SK-N-SH treated with all-trans-retinoic acid at 6 μM for 48 hours (cell line): ENCODE data around the gene SLC16A12.
"Not testable (repeated sequence)": the region's sequence is repeated elsewhere in the genome, so short reads cannot be mapped to it uniquely, and the experiment has no call there.

Experiments used
- ATAC-seq: fragments of 200-7000 bp; cut with Tn5 transposase; 3 replicates; pipeline ENCODE4 v1.9.1; 2020; ENCODE audit warnings: mild to moderate bottlenecking, moderate library complexity
- ARNTL ChIP-seq: fragments of 450-650 bp; formaldehyde crosslinking; IDR thresholded peaks from 2 replicates; pipeline ENCODE4 v1.5.0; 2020; ENCODE audit warnings: low read depth, mild to moderate bottlenecking, moderate library complexity, borderline replicate concordance
- BACH2 ChIP-seq: fragments of 250-450 bp; sonication (Bioruptor Pico); IDR thresholded peaks from 2 replicates; pipeline ENCODE4 v1.9.0; 2021; ENCODE audit warnings: mild to moderate bottlenecking, borderline replicate concordance
- CSDC2 ChIP-seq: fragments of 250-450 bp; sonication (Bioruptor Pico); IDR thresholded peaks from 2 replicates; pipeline ENCODE4 v1.5.0; 2020; ENCODE audit warnings: mild to moderate bottlenecking, moderate library complexity
- ESRRG ChIP-seq: fragments of 250-450 bp; sonication (Bioruptor Pico); IDR thresholded peaks from 2 replicates; pipeline ENCODE4 v1.6.1; 2021; ENCODE audit warnings: mild to moderate bottlenecking
- GLIS3 ChIP-seq: fragments of 250-450 bp; sonication (Bioruptor Pico); IDR thresholded peaks from 2 replicates; pipeline ENCODE4 v1.5.0; 2020; ENCODE audit warnings: mild to moderate bottlenecking, moderate library complexity
- ISL1 ChIP-seq: fragments of 250-450 bp; sonication (Bioruptor Pico); IDR thresholded peaks from 2 replicates; pipeline ENCODE4 v2.1.2; 2022; ENCODE audit warnings: mild to moderate bottlenecking, moderate library complexity
- OSR1 ChIP-seq: fragments of 250-450 bp; sonication (Bioruptor Pico); IDR thresholded peaks from 2 replicates; pipeline ENCODE4 v1.8.0; 2022; ENCODE audit warnings: moderate library complexity, mild to moderate bottlenecking, inconsistent platforms
- PPARA ChIP-seq: fragments of 250-450 bp; sonication (Bioruptor Pico); IDR thresholded peaks from 2 replicates; pipeline ENCODE4 v1.5.0; 2020; ENCODE audit warnings: mild to moderate bottlenecking, borderline replicate concordance
- RARB ChIP-seq: fragments of 250-450 bp; sonication (Bioruptor Pico); IDR thresholded peaks from 2 replicates; pipeline ENCODE4 v1.8.0; 2021; ENCODE audit warnings: mild to moderate bottlenecking, moderate library complexity
- SNAI2 ChIP-seq: fragments of 250-450 bp; sonication (Bioruptor Pico); IDR thresholded peaks from 2 replicates; pipeline ENCODE4 v1.5.0; 2020; ENCODE audit warnings: mild to moderate bottlenecking, moderate library complexity
- TCF4 ChIP-seq: fragments of 250-450 bp; sonication (Bioruptor Pico); IDR thresholded peaks from 2 replicates; pipeline ENCODE4 v1.8.0; 2021; ENCODE audit warnings: mild to moderate bottlenecking, moderate library complexity, borderline replicate concordance
- TOX ChIP-seq: fragments of 250-450 bp; sonication (Bioruptor Pico); IDR thresholded peaks from 2 replicates; pipeline ENCODE4 v1.8.0; 2021; ENCODE audit warnings: mild to moderate bottlenecking, moderate library complexity, borderline replicate concordance
- ZC3H10 ChIP-seq: fragments of 250-450 bp; sonication (Bioruptor Pico); IDR thresholded peaks from 2 replicates; pipeline ENCODE4 v1.5.1; 2021; ENCODE audit warnings: mild to moderate bottlenecking, moderate library complexity
- ZFP3 ChIP-seq: fragments of 250-450 bp; sonication (Bioruptor Pico); IDR thresholded peaks from 2 replicates; pipeline ENCODE4 v1.5.0; 2020; ENCODE audit warnings: mild to moderate bottlenecking, moderate library complexity
- ZFP30 ChIP-seq: fragments of 450-650 bp; formaldehyde crosslinking; IDR thresholded peaks from 2 replicates; pipeline ENCODE4 v1.5.0; 2022; ENCODE audit warnings: mild to moderate bottlenecking, moderate library complexity
- ZNF565 ChIP-seq: fragments of 450-650 bp; formaldehyde crosslinking; conservative IDR thresholded peaks from 2 replicates; pipeline ENCODE4 v1.5.0; 2020; ENCODE audit warnings: low read depth, mild to moderate bottlenecking, moderate library complexity
- ZNF70 ChIP-seq: fragments of 450-650 bp; formaldehyde crosslinking; IDR thresholded peaks from 2 replicates; pipeline ENCODE4 v1.5.0; 2020; ENCODE audit warnings: mild to moderate bottlenecking, moderate library complexity
- ZNF8 ChIP-seq: fragments of 450-650 bp; formaldehyde crosslinking; IDR thresholded peaks from 2 replicates; pipeline ENCODE4 v1.5.0; 2020; ENCODE audit warnings: mild to moderate bottlenecking, moderate library complexity
- TF ChIP-seq, protein P1 (sequence below): fragments of 250-450 bp; sonication (Bioruptor Pico); IDR thresholded peaks from 2 replicates; pipeline ENCODE4 v1.8.0; 2020; ENCODE audit warnings: mild to moderate bottlenecking, moderate library complexity, borderline replicate concordance
- TF ChIP-seq, protein P2 (sequence below): fragments of 250-450 bp; sonication (Bioruptor Pico); IDR thresholded peaks from 2 replicates; pipeline ENCODE4 v1.8.0; 2021; ENCODE audit warnings: low read depth, mild to moderate bottlenecking, moderate library complexity, borderline replicate concordance
- TF ChIP-seq, protein P3 (sequence below): fragments of 250-450 bp; sonication (Bioruptor Pico); IDR thresholded peaks from 2 replicates; pipeline ENCODE4 v1.5.0; 2020; ENCODE audit warnings: mild to moderate bottlenecking, moderate library complexity
- TF ChIP-seq, protein P4 (sequence below): fragments of 250-450 bp; sonication (Bioruptor Pico); IDR thresholded peaks from 2 replicates; pipeline ENCODE4 v1.5.1; 2020; ENCODE audit warnings: low read depth, mild to moderate bottlenecking, moderate library complexity

Gene SLC16A12

DNA sequence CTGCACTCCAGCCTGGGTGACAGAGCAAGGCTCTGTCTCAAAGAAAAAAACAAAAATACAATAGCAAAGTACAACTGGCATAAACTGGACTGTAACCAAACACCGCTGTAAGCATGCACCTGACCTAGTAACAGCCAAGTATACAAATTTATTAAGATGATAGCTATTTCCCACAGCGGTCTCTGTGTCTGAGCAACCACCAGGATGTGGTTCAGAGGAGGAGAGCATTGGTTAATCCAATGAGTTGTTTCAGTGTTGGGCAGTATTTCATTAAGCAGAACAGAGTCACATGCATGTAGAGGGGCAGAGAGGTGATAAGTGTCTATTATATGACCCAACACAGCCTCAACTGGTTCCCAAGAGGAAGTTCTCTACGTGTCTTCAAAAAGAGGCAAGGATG lies 4.0 kb downstream of the SLC16A12 start:
- TF ChIP-seq ZFP30 (CRISPR knock-in tag) (no peak), ARNTL (CRISPR knock-in tag) (no peak), ZFP3 (CRISPR knock-in tag) (no peak), ZNF8 (CRISPR knock-in tag) (no peak), BACH2 (CRISPR knock-in tag) (no peak), TCF4 (CRISPR knock-in tag) (no peak), ESRRG (CRISPR knock-in tag) (no peak), SNAI2 (no peak), ZNF565 (CRISPR knock-in tag) (no peak), GLIS3 (CRISPR knock-in tag) (no peak), OSR1 (CRISPR knock-in tag) (no peak), ISL1 (CRISPR knock-in tag) (no peak), CSDC2 (no peak), RARB (no peak)
- TF ChIP-seq, protein P1, sequence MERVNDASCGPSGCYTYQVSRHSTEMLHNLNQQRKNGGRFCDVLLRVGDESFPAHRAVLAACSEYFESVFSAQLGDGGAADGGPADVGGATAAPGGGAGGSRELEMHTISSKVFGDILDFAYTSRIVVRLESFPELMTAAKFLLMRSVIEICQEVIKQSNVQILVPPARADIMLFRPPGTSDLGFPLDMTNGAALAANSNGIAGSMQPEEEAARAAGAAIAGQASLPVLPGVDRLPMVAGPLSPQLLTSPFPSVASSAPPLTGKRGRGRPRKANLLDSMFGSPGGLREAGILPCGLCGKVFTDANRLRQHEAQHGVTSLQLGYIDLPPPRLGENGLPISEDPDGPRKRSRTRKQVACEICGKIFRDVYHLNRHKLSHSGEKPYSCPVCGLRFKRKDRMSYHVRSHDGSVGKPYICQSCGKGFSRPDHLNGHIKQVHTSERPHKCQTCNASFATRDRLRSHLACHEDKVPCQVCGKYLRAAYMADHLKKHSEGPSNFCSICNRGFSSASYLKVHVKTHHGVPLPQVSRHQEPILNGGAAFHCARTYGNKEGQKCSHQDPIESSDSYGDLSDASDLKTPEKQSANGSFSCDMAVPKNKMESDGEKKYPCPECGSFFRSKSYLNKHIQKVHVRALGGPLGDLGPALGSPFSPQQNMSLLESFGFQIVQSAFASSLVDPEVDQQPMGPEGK = no peak
- TF ChIP-seq, protein P2, sequence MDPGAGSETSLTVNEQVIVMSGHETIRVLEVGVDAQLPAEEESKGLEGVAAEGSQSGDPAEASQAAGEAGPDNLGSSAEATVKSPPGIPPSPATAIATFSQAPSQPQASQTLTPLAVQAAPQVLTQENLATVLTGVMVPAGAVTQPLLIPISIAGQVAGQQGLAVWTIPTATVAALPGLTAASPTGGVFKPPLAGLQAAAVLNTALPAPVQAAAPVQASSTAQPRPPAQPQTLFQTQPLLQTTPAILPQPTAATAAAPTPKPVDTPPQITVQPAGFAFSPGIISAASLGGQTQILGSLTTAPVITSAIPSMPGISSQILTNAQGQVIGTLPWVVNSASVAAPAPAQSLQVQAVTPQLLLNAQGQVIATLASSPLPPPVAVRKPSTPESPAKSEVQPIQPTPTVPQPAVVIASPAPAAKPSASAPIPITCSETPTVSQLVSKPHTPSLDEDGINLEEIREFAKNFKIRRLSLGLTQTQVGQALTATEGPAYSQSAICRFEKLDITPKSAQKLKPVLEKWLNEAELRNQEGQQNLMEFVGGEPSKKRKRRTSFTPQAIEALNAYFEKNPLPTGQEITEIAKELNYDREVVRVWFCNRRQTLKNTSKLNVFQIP (CRISPR knock-in tag) = no peak
- TF ChIP-seq, protein P3, sequence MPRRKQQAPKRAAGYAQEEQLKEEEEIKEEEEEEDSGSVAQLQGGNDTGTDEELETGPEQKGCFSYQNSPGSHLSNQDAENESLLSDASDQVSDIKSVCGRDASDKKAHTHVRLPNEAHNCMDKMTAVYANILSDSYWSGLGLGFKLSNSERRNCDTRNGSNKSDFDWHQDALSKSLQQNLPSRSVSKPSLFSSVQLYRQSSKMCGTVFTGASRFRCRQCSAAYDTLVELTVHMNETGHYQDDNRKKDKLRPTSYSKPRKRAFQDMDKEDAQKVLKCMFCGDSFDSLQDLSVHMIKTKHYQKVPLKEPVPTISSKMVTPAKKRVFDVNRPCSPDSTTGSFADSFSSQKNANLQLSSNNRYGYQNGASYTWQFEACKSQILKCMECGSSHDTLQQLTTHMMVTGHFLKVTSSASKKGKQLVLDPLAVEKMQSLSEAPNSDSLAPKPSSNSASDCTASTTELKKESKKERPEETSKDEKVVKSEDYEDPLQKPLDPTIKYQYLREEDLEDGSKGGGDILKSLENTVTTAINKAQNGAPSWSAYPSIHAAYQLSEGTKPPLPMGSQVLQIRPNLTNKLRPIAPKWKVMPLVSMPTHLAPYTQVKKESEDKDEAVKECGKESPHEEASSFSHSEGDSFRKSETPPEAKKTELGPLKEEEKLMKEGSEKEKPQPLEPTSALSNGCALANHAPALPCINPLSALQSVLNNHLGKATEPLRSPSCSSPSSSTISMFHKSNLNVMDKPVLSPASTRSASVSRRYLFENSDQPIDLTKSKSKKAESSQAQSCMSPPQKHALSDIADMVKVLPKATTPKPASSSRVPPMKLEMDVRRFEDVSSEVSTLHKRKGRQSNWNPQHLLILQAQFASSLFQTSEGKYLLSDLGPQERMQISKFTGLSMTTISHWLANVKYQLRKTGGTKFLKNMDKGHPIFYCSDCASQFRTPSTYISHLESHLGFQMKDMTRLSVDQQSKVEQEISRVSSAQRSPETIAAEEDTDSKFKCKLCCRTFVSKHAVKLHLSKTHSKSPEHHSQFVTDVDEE = no peak
- TF ChIP-seq, all 23 proteins: peak for 0
- no peak for ATAC-seq

DNA sequence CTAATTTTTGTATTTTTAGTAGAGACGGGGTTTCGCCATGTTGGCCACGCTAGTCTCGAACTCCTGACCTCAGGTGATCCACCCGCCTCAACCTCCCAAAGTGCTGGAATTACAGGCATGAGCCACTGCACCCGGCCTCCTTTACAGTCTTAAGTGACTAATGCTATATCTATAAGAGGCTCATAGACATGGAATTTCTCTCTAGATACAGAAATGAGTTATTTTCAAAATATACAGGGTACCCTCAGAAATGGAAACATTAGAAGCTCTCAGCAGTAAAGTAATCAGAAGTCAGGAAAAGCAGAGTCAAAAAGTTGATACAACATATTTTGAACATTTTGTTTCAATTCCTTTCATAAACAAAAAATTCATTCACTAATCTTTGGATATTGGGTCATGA lies 5.7 kb downstream of the SLC16A12 start:
- not testable (repeated sequence) for ATAC-seq

DNA sequence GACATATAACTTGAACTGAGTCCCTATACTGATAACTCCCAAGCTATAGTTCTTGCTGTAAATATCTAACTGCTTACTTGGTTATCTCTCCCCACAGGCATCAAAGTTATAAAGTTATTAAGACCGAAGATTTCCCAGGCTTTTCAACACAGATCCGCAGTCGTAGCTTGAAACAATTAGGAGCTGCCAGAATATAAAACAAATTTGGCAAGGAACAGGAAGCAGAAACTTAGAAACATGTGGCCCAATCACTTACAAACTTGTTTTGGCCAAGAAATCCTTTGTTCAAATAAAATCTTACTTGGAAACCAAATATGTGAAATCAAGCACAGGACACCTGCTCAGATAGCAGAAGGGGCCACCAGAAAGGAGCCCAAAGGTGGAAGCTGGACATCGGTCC lies 9.0 kb downstream of the SLC16A12 start:
- no peak for ATAC-seq
- TF ChIP-seq ZC3H10 (CRISPR knock-in tag) (no peak), SNAI2 (no peak), ZFP30 (CRISPR knock-in tag) (no peak), TCF4 (CRISPR knock-in tag) (no peak), ZFP3 (CRISPR knock-in tag) (no peak), ZNF8 (CRISPR knock-in tag) (no peak), ZNF565 (CRISPR knock-in tag) (no peak)
- TF ChIP-seq, protein P4, sequence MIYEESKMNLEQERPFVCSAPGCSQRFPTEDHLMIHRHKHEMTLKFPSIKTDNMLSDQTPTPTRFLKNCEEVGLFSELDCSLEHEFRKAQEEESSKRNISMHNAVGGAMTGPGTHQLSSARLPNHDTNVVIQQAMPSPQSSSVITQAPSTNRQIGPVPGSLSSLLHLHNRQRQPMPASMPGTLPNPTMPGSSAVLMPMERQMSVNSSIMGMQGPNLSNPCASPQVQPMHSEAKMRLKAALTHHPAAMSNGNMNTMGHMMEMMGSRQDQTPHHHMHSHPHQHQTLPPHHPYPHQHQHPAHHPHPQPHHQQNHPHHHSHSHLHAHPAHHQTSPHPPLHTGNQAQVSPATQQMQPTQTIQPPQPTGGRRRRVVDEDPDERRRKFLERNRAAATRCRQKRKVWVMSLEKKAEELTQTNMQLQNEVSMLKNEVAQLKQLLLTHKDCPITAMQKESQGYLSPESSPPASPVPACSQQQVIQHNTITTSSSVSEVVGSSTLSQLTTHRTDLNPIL (CRISPR knock-in tag) = no peak

DNA sequence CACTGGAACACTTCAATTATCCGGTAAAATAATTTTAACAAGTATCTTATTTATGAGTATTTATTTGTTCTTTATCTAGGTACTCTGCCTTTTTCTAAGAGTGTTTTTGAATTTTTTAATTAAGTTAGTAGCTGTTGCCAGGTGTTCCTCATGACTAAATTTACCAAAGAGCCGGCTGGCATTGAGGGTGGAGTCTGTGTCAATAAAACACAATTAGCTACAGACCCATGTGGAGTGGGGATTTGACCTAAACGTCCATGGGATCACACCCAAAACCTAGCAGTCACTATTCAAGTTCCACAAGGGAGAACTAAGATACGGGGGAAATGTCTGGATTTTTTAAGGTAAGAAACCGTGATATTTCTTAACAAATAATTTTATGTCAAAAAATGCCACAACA lies 9.8 kb downstream of the SLC16A12 start:
- no peak for ATAC-seq
- TF ChIP-seq TOX (CRISPR knock-in tag) = no peak
- TF ChIP-seq ARNTL (CRISPR knock-in tag) = no peak
- TF ChIP-seq, protein P3 = no peak
- no peak for TF ChIP-seq ZC3H10 (CRISPR knock-in tag)
- no peak for TF ChIP-seq ZFP3 (CRISPR knock-in tag)
- TF ChIP-seq, protein P2 (CRISPR knock-in tag) = no peak
- TF ChIP-seq, protein P4 (CRISPR knock-in tag) = no peak
- no peak for TF ChIP-seq CSDC2
- TF ChIP-seq ZNF70 = no peak
- TF ChIP-seq BACH2 (CRISPR knock-in tag) = no peak
- no peak for TF ChIP-seq ZNF565 (CRISPR knock-in tag)
- TF ChIP-seq SNAI2 = no peak
- no peak for TF ChIP-seq ZFP30 (CRISPR knock-in tag)
- TF ChIP-seq ISL1 (CRISPR knock-in tag) = no peak
- TF ChIP-seq ESRRG (CRISPR knock-in tag) = no peak
- TF ChIP-seq TCF4 (CRISPR knock-in tag) = no peak
- TF ChIP-seq PPARA = no peak
